Esophagus muscularis mucosa (tissue), 4 donors: Measurements from ENCODE around the gene CTDSPL. TPM values are rescaled to one million over a fixed set of nuclear protein-coding genes. Genes with fewer than 3 reads are reported as not detected.

Experiments
- DNase-seq: peaks from one replicate; pipeline ENCODE4 v3.0.0-alpha.2; 2017; ENCODE audit errors: extremely low spot score
- H3K27ac ChIP-seq, 4 donors: fragments of 200-600 bp; sonication (generic); replicated peaks in 1 of 4; 1 replicate in 3 of 4; 2 replicates in 1 of 4; pipeline ENCODE4 v1.5.1; 2016 to 2019; ENCODE audit warnings: mild to moderate bottlenecking in 1 of 4
- H3K27me3 ChIP-seq, 4 donors: fragments of 200-600 bp; sonication (generic); one replicate each; pipeline versions ENCODE4 v1.5.1 to v1.6.0; 2016 to 2019
- H3K36me3 ChIP-seq, 4 donors: fragments of 200-600 bp; sonication (generic); one replicate each; pipeline ENCODE4 v1.5.1; 2016 to 2019
- H3K4me1 ChIP-seq, 4 donors: fragments of 200-600 bp; sonication (generic); one replicate each; pipeline ENCODE4 v1.5.1; 2016 to 2019
- H3K4me3 ChIP-seq, 4 donors: fragments of 200-600 bp; sonication (generic); 1 replicate in 2 of 4; 2 replicates in 2 of 4; pipeline ENCODE4 v1.5.1; 2016 to 2019; ENCODE audit warnings: mild to moderate bottlenecking in 4 of 4, moderate library complexity in 1 of 4
- H3K9me3 ChIP-seq, 4 donors: fragments of 200-600 bp; sonication (generic); 1 replicate in 3 of 4; 2 replicates in 1 of 4; pipeline ENCODE4 v1.5.1; 2016 to 2019
- EP300 ChIP-seq: sonication (generic); formaldehyde crosslinking; IDR thresholded peaks from one replicate; pipeline ENCODE4 v1.6.1; 2017; ENCODE audit warnings: antibody characterized with exemption
- POLR2A ChIP-seq: fragments of 450-650 bp; IDR thresholded peaks from one replicate; pipeline ENCODE4 v1.6.1; 2017; ENCODE audit warnings: antibody characterized with exemption, moderate library complexity, mild to moderate bottlenecking, low read depth
- POLR2AphosphoS5 ChIP-seq, 2 donors: sonication (generic); formaldehyde crosslinking; IDR thresholded peaks; one replicate each; pipeline ENCODE4 v1.6.1; 2017; ENCODE audit warnings: antibody characterized with exemption in 2 of 2
- WGBS: methylation state at CpG from one replicate; pipeline ENCODE4 v1.1.5; 2018; 5-methylcytosine and 5-hydroxymethylcytosine counted together
- intact Hi-C: fragments of 100-400 bp; cut with DNase I; formaldehyde crosslinking; loops from one replicate; pipeline ENCODE4 v1.15.1; 2023
- total RNA-seq, 4 donors: library from RNA; depleted of rRNA; stranded (reverse); fragments of >200 nt; gene quantifications; one replicate each; pipeline versions ENCODE4 v1.1.0 to v1.2.1, GENCODE V29; 2016
- TF ChIP-seq, protein P1 (sequence below), 3 experiments: fragments of 200-600 bp in 2 of 3; fragments of 450-650 bp in 1 of 3; sonication (generic) in 2 of 3; IDR thresholded peaks; one replicate each; pipeline ENCODE4 v1.5.1; 2017 to 2019; ENCODE audit warnings: antibody characterized with exemption in 3 of 3, mild to moderate bottlenecking in 2 of 3, moderate library complexity in 1 of 3

CTDSPL gene
- total RNA-seq, 4 donors from 2014 or later, result 39.9 to 60.6 (median 54.6) TPM

GRCh38 chr3:37974121-37975083 lies 112.7 kb downstream of the CTDSPL start:
- Histone ChIP-seq H3K4me1 (peaks cover 2 to 6% (median 3%) of the 10 kb centered on the region in 4 donors), H3K27ac (no peak overlapping the region), H3K36me3 (peaks cover 14 to 79% (median 40%) of the 10 kb centered on the region in 4 donors), H3K4me3 (no peak overlapping the region), H3K9me3 (no peaks in the 10 kb centered on the region), H3K27me3 (no peaks in the 10 kb centered on the region)
- 75% methylated on average over 4 of the region's 9 CpGs for WGBS
- intact Hi-C loops, result no loop called here
- no peak for DNase-seq
- TF ChIP-seq, protein P1, sequence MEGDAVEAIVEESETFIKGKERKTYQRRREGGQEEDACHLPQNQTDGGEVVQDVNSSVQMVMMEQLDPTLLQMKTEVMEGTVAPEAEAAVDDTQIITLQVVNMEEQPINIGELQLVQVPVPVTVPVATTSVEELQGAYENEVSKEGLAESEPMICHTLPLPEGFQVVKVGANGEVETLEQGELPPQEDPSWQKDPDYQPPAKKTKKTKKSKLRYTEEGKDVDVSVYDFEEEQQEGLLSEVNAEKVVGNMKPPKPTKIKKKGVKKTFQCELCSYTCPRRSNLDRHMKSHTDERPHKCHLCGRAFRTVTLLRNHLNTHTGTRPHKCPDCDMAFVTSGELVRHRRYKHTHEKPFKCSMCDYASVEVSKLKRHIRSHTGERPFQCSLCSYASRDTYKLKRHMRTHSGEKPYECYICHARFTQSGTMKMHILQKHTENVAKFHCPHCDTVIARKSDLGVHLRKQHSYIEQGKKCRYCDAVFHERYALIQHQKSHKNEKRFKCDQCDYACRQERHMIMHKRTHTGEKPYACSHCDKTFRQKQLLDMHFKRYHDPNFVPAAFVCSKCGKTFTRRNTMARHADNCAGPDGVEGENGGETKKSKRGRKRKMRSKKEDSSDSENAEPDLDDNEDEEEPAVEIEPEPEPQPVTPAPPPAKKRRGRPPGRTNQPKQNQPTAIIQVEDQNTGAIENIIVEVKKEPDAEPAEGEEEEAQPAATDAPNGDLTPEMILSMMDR (IDR thresholded peaks at IDR 0.05), result peak; percentile 49 to 76 (median 57)
- no peak for TF ChIP-seq POLR2A
- no peak for TF ChIP-seq EP300
- TF ChIP-seq POLR2AphosphoS5 (IDR thresholded peaks at IDR 0.05), result no peak

DNA sequence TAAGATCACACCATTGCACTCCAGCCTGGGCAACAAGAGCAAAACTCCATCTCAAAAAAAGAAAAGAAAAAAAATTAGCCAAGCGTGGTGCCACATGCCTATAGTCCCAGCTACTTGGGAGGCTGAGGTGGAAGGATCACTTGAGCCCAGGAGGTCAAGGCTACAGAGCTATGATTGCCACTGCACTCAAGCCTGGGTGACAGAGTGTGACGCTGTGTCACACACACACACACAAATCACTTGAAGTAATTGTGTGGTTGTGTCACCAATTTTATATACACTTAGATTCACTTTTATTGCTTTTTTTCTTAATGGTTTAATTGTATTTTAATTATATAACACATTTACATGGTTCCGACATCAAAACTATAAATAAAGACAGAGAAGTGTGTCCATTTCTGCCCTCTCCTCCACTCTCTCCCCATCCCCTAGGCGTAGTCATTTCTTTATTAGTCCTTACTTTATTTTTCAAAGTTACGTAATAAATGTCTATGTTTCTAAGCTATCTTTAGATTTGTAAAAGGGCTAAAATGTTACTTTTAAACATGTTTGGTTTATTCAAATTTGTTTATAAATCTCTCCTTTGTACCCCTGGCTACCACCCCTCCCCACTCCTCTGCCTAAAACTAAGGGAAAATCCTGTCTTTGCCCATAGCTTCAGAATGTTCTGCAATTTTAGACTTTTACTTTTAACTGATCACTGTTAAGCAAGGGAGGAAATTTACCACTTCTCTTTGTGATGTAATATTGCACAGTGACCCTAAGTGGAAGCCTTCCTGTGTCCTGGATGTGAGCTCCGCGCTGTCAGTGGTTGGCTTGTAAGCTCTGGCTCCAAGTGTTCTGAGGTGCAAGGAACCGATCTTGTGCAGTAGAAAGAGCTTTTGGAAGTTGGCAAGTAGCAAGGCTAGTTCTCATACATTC lies 118.1 kb downstream of the CTDSPL start:
- Histone ChIP-seq H3K27ac (no peak overlapping the region), H3K27me3 (no peaks in the 10 kb centered on the region), H3K9me3 (no peaks in the 10 kb centered on the region), H3K36me3 (peaks cover 7 to 77% (median 52%) of the 10 kb centered on the region in 4 donors), H3K4me1 (no peaks in the 10 kb centered on the region), H3K4me3 (no peak overlapping the region)
- WGBS, result 83% methylated on average over 8 of the region's 8 CpGs
- no peak for DNase-seq
- intact Hi-C loops, result no loop called here
- no peak for TF ChIP-seq EP300
- no peak for TF ChIP-seq POLR2A
- TF ChIP-seq, protein P1 (IDR thresholded peaks at IDR 0.05), result no peak
- no peak for TF ChIP-seq POLR2AphosphoS5 (IDR thresholded peaks at IDR 0.05)

DNA sequence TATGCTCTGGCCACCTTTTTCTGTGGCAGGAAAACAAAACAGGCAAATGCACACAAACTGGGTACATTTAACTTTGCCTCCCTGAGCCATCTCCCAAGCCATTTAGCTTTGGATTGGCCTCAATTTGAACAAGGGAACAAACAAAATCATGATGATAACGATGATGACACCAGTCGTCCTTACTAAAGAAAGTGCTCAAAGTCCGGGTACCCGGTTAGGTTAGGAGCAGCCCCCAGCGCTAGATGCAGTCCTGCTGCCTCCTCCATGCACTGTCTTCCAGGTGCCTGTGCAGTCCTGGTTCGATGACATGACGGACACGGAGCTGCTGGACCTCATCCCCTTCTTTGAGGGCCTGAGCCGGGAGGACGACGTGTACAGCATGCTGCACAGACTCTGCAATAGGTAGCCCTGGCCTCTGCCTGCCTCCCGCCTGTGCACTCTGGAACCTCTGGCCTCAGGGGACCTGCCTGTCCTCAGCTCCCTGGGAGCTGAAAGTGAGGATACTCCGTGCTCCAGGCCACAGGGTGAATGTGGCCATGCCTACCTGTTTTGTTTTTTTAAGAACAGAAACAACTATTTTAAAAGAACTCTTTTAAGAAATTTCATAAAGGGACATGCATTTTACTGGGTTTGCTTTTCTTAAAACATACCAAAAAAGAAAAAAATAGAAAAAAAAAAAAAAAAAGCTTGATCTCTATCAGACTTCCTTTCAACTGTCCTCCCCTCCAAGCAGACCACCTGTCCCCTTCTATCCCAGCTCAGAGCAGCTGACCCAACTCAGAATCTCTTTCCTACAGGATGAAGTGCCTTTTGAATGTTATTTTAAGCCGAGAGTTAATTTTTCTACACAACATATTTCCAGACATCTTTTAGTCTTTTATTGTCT lies 119.0 kb downstream of the CTDSPL start:
- Histone ChIP-seq H3K9me3 (no peaks in the 10 kb centered on the region), H3K36me3 (peaks cover 7 to 76% (median 48%) of the 10 kb centered on the region in 4 donors), H3K27ac (no peak overlapping the region), H3K4me3 (no peak overlapping the region), H3K27me3 (no peaks in the 10 kb centered on the region), H3K4me1 (no peaks in the 10 kb centered on the region)
- intact Hi-C loops, result no loop called here
- 82% methylated on average over 14 of the region's 14 CpGs for WGBS
- no peak for TF ChIP-seq POLR2A
- DNase-seq, result no peak

DNA sequence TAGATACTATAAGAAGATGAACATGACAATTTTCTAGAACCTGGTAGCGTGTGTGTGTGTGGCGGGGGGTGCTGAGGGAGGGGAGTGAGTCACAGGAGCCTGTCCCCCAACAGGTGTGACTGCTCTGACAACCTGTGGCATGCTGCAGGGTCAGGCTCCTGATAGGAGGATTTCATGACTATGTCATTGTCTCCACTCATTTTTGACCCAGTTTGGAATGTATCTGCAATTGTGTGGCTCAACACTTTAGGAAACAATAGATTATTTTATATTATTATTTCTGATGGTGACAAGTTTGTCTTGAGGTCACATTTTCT lies 119.6 kb downstream of the CTDSPL start:
- intact Hi-C loops, result no loop called here
- Histone ChIP-seq H3K4me3 (no peak overlapping the region), H3K9me3 (no peaks in the 10 kb centered on the region), H3K27ac (no peak overlapping the region), H3K36me3 (peaks cover 7 to 70% (median 42%) of the 10 kb centered on the region in 4 donors), H3K4me1 (no peaks in the 10 kb centered on the region), H3K27me3 (no peaks in the 10 kb centered on the region)
- 94% methylated on average over 2 of the region's 2 CpGs for WGBS
- TF ChIP-seq POLR2AphosphoS5 (IDR thresholded peaks at IDR 0.05) (no peak), EP300 (no peak), POLR2A (no peak)
- TF ChIP-seq, protein P1 (IDR thresholded peaks at IDR 0.05), result no peak
- no peak for DNase-seq
